ENCODE measurements around the gene TMEM223. TPM values are rescaled to one million over a fixed set of nuclear protein-coding genes. Genes with fewer than 3 reads are reported as not detected.

The TMEM223 gene
- total and polyA plus RNA-seq, 9 of the 15 experiments (the other 6 are each of a cell fraction or from before 2014, with no cell fraction given): 5.9 to 34.5 (median 19.6) TPM

DNA sequence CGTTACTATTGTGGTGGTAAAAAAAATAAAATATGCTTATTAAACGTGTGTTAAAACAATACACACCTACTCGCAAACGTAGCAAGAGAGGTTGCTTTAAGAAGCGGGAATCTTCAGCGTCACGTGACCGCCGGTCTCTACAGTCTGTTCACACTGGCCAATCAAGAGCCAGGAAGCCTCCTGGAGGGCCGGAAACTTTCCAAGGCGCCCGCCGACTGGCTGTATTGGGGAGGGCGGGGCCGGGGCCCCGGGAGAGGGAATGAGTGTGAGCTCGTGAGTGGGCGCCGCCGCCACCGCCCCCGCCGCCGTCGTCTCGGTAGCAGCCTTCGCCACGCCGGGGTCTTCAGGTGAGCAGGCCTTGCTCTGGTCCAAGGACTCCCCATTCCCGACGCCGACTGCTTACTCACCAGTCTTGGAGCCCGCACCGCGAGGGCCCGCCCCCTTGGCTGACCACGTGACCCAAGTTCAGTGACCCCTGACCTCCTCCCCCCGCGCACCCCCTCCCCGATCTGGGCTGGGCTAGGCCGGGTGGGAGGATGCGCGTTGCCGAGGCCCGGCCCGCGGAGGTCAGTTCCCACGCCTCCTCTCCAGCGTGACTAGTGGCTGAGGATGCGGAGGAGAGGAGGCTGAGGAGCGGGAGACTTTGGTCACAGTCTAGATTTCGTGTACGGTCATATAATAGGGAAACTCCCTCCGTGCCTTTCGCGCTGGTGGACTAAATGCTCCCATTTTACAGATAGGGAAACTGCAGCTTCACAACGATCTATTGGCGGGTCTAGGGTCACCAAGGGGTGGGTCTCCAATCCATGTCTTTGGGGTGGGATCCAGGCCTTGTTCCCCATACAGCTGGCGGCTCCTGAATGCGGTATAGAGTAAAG lies 20.4 kb downstream of the TMEM223 start, which contains the start of gene TAF6L (continued):
- TF ChIP-seq, protein P1, sequence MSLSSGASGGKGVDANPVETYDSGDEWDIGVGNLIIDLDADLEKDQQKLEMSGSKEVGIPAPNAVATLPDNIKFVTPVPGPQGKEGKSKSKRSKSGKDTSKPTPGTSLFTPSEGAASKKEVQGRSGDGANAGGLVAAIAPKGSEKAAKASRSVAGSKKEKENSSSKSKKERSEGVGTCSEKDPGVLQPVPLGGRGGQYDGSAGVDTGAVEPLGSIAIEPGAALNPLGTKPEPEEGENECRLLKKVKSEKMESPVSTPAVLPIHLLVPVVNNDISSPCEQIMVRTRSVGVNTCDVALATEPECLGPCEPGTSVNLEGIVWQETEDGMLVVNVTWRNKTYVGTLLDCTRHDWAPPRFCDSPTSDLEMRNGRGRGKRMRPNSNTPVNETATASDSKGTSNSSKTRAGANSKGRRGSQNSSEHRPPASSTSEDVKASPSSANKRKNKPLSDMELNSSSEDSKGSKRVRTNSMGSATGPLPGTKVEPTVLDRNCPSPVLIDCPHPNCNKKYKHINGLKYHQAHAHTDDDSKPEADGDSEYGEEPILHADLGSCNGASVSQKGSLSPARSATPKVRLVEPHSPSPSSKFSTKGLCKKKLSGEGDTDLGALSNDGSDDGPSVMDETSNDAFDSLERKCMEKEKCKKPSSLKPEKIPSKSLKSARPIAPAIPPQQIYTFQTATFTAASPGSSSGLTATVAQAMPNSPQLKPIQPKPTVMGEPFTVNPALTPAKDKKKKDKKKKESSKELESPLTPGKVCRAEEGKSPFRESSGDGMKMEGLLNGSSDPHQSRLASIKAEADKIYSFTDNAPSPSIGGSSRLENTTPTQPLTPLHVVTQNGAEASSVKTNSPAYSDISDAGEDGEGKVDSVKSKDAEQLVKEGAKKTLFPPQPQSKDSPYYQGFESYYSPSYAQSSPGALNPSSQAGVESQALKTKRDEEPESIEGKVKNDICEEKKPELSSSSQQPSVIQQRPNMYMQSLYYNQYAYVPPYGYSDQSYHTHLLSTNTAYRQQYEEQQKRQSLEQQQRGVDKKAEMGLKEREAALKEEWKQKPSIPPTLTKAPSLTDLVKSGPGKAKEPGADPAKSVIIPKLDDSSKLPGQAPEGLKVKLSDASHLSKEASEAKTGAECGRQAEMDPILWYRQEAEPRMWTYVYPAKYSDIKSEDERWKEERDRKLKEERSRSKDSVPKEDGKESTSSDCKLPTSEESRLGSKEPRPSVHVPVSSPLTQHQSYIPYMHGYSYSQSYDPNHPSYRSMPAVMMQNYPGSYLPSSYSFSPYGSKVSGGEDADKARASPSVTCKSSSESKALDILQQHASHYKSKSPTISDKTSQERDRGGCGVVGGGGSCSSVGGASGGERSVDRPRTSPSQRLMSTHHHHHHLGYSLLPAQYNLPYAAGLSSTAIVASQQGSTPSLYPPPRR (CRISPR knock-in tag; IDR thresholded peaks at IDR 0.05; ENCODE audit: borderline replicate concordance): no peak
- TF ChIP-seq SMAD3 (CRISPR knock-in tag; conservative IDR thresholded peaks at IDR 0.05) (0 out of 2 replicates have a peak, but pooled peaks have one; percentile 53), CBX3 (IDR thresholded peaks at IDR 0.05; ENCODE audit: borderline replicate concordance in 1 of 2, low read length in 2 of 2) (no peak), CSDE1 (IDR thresholded peaks at IDR 0.05) (no peak), ZNF408 (CRISPR knock-in tag; IDR thresholded peaks at IDR 0.05; ENCODE audit: low read depth) (no peak), ZNF224 (CRISPR knock-in tag; IDR thresholded peaks at IDR 0.05) (no peak), EHMT2 (IDR thresholded peaks at IDR 0.05) (no peak), MTA3 (IDR thresholded peaks at IDR 0.05; ENCODE audit: borderline replicate concordance) (0 out of 2 replicates have a peak, but pooled peaks have one; percentile 34), ZNF239 (CRISPR knock-in tag; IDR thresholded peaks at IDR 0.05) (no peak), FIP1L1 (IDR thresholded peaks at IDR 0.05; ENCODE audit: low read depth, low read length, poor library complexity, severe bottlenecking) (peak; percentile 71), ZNF165 (CRISPR knock-in tag; IDR thresholded peaks at IDR 0.05; ENCODE audit: borderline replicate concordance) (no peak), ZNF707 (CRISPR knock-in tag; conservative IDR thresholded peaks at IDR 0.05) (no peak), PTRF (tag; IDR thresholded peaks at IDR 0.05) (no peak), GTF2E2 (tag; IDR thresholded peaks at IDR 0.05) (no peak), HDGF (IDR thresholded peaks at IDR 0.05) (no peak), MECOM (CRISPR knock-in tag; IDR thresholded peaks at IDR 0.05) (no peak), WHSC1 (IDR thresholded peaks at IDR 0.05; ENCODE audit: low read length) (no peak)
- TF ChIP-seq, protein P2, sequence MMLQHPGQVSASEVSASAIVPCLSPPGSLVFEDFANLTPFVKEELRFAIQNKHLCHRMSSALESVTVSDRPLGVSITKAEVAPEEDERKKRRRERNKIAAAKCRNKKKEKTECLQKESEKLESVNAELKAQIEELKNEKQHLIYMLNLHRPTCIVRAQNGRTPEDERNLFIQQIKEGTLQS (IDR thresholded peaks at IDR 0.05): no peak; the same call in none of the 2 replicates
- TF ChIP-seq, protein P2 (CRISPR knock-in tag; conservative IDR thresholded peaks at IDR 0.05): peak; percentile 52; the same call in 1 of the 2 replicates
- TF ChIP-seq, protein P3, sequence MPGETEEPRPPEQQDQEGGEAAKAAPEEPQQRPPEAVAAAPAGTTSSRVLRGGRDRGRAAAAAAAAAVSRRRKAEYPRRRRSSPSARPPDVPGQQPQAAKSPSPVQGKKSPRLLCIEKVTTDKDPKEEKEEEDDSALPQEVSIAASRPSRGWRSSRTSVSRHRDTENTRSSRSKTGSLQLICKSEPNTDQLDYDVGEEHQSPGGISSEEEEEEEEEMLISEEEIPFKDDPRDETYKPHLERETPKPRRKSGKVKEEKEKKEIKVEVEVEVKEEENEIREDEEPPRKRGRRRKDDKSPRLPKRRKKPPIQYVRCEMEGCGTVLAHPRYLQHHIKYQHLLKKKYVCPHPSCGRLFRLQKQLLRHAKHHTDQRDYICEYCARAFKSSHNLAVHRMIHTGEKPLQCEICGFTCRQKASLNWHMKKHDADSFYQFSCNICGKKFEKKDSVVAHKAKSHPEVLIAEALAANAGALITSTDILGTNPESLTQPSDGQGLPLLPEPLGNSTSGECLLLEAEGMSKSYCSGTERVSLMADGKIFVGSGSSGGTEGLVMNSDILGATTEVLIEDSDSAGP (CRISPR knock-in tag; IDR thresholded peaks at IDR 0.05): peak; percentile 90

Measured in K562 (cell line).